ENCODE measurements around the gene TXNL4B.
"Not testable (repeated sequence)": the region's sequence is repeated elsewhere in the genome, so short reads cannot be mapped to it uniquely, and the experiment has no call there.

TXNL4B gene

DNA sequence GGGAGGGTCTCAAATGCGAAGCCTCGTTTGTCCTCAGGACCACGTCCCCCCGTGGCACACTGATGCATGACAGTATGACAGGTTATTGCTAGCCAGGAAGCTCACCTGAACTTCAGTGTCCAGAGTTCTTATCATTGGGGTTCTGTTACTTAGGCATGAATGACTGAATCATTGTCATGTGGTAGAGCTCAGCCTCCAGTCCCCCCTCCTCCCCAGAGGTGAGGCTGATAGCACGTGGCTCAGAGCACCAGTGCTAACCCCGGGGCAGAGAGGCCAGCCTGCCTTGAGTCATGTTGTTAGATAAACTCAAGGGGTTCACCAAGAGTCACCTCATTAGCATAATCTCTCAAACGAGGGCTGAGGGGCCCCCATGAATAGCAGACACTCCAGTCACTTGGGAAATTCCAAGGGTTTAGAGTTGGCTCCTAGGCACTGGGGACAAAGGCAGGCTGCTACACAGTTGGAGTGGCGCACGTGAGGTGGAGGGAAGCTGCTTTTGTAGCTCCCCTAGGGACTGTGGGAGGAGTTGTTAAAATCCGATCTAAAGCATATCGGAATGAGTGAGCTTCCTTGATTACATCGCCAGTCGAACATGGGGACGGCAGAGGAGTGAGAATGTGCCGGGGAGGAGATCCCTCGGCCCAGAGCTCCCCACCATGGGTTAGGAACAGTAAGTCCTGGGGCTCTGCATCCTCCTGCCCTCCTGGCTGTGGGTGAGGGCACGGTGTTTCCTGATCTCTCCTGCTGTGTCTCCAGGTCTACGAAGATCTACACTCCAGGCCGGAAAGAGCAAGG is 18.4 kb upstream of the TXNL4B start:
- DNase-seq, result no peak

DNA sequence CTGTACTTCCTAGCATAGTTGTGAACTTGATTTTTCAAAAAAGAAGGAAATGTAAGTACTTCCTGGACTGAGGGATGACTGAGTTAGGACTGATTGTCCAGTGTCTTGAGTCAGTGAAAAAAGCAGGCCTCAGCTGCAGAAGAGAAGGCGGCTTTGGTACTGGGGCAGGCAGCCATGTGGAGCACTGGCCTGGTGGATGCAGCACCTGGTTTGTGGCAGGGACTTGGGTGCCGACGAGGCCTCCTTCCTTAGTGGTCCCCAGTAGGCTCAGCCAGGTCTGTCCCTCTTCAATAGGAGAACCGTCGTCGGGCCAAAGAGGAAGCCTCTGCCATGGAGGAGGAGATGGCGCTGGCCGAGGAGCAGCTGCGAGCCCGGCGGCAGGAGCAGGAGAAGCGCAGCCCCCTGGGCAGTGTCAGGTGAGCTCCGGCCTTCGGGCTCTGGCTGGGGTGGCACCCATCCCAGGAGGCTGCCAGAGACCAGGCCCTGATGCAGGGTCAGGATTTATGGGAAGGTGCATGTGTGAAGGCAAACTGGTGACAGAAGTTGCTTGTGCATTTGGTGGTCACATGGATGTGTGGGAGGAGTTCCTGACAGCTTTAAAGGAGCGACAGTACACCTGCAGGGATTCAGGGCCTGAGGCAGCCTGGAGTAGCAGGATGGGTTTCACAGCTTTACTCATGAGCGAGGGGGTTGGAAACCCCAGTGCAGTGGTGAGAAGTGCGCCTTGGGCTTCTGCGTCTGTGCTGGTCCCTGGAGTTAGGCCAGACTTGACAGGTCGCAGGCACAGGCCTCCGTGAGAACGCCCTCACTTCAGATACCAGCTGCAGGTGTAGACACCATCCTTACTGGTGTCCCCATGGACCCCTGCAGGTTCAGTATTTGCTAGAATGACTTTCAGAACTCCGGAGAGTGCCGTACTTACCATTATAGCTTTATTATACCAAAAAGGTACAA is 17.5 kb upstream of the TXNL4B start:
- DNase-seq, result no peak

GRCh38 chr16:72109966-72110530 is 16.6 kb upstream of the TXNL4B start:
- DNase-seq, result no peak

DNA sequence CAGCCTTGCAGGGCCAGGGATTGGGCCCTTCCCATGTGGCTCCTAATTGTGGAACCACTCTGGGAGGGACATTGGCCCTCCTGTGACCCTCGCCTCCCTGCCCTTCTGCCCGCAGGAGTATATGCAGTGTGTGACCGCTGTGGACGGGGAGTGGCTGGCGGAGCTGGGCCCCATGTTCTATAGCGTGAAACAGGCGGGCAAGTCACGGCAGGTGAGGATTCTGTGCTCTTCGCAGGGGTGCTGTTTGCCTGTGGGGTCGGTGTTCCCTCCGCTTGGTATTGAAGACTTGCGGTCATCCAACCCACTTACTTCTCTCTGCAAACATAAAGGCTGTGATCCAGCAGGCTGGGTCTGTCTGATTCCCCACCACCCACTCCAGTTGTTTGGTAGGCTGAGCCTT is 15.9 kb upstream of the TXNL4B start:
- no peak for DNase-seq

- DNase-seq, result no peak
These were observed 15.1 kb upstream of the TXNL4B start for GRCh38 chr16:72108353-72109102.

- no peak for DNase-seq
These were observed 14.0 kb upstream of the TXNL4B start for GRCh38 chr16:72107371-72107770.

DNA sequence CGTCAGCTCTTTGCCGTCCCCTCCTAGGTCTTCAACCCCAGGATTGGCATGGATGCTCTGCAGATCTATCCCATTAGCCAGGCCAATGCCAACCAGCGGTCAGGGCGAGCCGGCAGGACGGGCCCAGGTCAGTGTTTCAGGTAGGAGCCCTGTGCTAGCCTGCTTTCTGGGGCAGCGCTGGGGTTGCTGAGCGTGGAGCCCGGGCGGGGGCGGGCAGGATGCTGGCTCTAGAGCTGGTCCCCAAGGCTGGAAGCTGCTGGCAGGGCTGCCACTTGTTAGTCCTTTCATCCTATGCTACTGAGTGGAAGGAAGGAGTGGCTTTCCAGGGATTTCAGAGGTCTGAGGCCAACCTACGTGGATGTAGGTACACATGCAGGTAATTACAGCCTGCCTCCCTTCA is 12.6 kb upstream of the TXNL4B start:
- no peak for DNase-seq

GRCh38 chr16:72104905-72105304 is 11.5 kb upstream of the TXNL4B start:
- DNase-seq, result no peak

DNA sequence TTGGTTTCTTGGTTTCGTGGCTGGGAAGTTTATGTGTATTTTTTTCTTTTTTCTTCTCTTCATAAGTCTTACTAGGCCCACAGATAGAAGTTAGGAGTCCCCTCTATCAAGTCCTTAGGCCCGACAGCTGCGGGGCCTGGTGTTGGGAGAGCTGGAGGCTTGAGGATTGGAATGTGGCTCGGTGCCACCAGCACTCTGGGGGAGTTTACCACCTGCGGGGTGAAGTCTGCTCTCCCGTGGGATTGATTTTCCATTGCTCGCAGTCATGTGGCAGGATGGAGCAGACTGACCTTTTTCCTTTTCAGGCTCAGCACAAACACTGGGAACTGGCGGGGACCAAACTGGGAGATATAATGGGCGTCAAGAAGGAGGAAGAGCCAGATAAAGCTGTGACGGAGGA is 7.8 kb upstream of the TXNL4B start:
- no peak for DNase-seq

GRCh38 chr16:72099377-72099818 is 6.0 kb upstream of the TXNL4B start:
- peak; percentile 70 to 73 (median 71) for DNase-seq

GRCh38 chr16:72098936-72099335 is 5.5 kb upstream of the TXNL4B start:
- no peak for DNase-seq

GRCh38 chr16:72094266-72094610 is 818 bp upstream of the TXNL4B start:
- peak; percentile 75 to 85 (median 83) for DNase-seq

GRCh38 chr16:72092832-72093447 is 480 bp downstream of the TXNL4B start:
- peak; percentile 37 to 56 (median 53) for DNase-seq

DNA sequence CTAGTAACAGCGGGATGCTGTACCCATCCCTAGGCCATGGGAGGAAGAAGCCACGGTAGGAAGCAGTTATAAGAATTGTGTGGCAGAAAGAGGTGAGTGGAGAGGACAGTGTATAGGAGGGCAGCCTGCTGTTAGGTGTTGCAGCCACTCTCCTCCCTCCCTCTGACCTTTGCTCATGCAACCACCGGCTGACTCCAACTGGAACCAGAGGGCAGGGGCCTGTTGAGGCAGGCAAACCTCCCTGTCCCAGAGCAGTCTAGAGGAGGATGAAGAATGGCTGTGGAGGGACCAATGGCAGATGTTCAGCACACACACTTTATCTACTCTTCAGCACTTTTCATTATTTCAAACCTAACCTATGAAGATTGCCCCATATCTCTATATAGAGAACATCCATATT is 2.2 kb downstream of the TXNL4B start:
- no peak for DNase-seq

GRCh38 chr16:72085002-72085401 is 8.4 kb downstream of the TXNL4B start:
- DNase-seq, result no peak

DNA sequence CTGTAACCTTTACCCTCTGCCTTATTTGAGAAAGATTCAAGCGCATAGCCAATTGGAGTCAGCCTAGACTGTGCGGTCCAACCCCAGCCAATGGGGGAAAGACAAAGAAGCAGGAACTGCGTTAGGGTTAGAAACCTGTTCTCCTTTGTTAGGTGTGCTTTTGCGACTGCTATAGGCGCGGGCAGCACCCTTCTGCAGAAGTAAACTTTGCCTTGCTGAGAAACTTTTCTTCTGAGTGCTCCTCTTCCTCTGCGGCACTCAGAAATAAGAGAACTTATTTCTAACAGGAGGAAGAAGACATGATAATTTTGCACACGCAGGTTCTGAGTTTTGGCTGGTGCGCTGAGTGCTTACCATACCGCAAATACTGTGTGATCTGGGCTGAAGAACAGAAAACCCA is 9.0 kb downstream of the TXNL4B start:
- DNase-seq, result no peak

DNA sequence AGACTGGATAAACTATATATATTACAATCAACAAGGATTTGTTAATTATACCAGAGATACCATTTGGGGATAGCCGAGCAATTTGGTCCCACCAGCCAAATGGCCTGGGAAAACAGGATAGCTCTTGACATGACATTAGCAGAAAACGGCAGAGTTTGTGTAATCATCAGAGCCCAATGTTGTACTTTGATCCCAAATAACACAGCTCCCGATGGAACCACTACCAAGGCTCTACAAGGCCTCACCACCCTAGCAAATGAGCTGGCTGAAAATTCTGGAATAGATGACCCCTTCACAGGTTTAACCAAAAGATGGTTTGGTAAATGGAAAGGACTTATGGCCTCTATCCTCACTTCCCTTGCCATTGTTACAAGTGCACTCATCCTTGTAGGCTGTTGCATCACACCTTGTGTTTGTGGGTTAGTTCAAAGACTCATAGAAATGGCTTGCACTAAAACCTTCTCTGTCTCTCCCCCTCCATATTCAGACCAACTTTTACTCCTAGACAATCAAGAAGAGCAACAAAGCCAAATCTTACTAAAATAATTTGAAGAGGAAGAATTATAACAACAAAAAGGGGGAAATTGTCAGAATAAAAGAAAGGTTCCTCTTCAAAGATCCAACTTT is 9.5 kb downstream of the TXNL4B start:
- DNase-seq, result no peak

DNA sequence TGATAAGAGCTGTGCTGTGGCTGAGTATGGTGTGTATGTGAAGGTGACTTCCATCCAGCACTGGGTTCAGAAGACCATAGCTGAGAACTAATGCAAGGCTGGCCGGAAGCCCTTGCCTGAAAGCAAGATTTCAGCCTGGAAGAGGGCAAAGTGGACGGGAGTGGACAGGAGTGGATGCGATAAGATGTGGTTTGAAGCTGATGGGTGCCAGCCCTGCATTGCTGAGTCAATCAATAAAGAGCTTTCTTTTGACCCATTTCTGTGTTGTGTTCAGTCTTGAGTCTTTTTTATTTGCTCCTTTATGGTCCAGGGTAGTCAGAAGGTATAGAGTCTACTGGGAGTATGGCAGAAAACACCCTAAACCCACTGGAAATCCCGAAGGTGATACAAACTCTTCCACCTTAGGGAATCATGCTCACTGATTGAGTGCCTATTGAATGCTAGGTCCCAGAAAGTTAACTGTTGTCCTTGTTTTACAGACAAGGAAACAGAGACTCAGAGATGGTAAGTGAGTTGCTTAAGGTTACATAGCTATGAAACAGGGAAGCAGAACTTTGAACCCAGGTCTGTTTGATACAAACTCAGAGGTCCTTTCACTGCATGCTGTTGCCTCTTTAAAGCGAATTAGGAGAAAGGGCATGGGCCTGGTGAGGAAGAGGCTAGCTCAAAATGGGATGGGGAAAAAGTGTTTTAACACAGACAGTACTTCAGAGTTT is 16.3 kb downstream of the TXNL4B start:
- not testable (repeated sequence) for DNase-seq

DNA sequence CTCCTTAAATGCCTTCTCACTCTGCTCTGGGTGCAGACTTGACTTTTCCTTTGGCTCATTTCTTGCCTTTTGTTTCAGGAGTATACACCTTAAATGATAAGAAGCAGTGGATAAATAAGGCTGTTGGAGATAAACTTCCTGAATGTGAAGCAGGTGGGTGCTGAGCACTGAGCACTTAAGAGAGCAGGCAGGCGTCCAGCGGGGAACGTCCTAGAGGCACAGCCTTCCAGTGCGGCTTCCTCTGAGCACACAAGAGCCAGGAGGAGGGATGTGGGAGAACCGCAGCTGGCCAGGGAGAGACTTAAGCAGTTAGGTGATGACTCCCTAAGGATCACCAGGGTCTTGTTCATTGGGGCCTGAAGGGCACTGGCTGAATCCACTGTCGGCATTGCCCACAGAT is 18.4 kb downstream of the TXNL4B start:
- not testable (repeated sequence) for DNase-seq

GRCh38 chr16:72073560-72074230 is 19.7 kb downstream of the TXNL4B start:
- DNase-seq, result no peak
